GM19023 (cell line): ENCODE results near the gene NEXMIF.
"Not testable (repeated sequence)": the region's sequence is repeated elsewhere in the genome, so short reads cannot be mapped to it uniquely, and the experiment has no call there.

Source experiments
- ATAC-seq: cut with Tn5 transposase; IDR thresholded peaks from one replicate; pipeline ENCODE4 v1.9.1; 2021; ENCODE audit warnings: mild to moderate bottlenecking, moderate library complexity; ENCODE audit not compliant: unreplicated experiment

Gene NEXMIF

DNA sequence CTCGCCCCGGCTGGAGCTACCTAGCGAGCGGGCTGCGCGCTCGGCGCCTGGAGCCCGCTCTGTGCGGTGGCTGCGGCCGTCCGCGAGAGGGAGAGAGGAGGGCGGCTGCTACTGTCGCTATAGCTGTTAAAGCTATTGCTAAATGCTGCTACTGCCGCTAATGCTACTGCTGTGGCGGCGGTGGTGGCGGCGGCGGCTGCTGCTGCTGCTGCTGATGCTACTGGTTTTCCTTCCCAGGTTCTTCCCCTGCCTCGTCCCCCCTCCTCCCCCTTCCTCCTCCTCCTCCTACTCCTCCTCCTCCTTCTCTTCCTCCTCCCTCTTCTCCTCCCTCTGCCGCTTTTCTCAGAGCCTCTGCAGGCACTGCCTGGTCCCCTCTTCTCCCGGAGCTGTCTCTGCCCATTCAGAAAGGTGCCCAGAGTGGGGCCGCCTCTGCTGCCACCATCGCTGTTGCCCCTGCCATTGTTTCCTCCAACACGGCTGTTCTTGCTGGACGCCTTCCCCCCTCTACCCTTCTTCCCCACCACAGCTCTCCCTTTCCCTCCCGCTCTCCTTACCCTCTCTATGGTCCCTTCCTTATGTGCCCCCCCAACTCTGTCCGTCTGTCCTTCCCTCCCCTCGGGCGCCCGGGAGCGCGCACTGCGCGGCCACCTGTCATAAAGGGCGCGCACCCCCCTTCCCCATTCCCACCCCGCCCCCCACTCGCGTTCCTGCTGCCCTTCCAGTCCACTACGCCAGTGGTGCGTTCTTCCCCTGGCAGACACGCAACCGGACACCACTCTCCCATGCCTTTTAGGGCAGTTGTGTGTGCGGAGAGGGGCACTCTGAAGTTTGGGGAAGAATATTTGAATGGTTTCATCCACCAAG is at the start of gene NEXMIF:
NEXMIF (minus strand) TSS at position 228 of the 864 bp plus-strand sequence.
- peak; percentile 59 for ATAC-seq

- ATAC-seq, result not testable (repeated sequence)
These were observed 36.7 kb upstream of the NEXMIF start for GRCh38 chrX:74961962-74962361.

GRCh38 chrX:74949717-74950116 is 24.5 kb upstream of the NEXMIF start:
- ATAC-seq, result no peak

GRCh38 chrX:74940414-74940813 is 15.2 kb upstream of the NEXMIF start:
- ATAC-seq, result no peak

DNA sequence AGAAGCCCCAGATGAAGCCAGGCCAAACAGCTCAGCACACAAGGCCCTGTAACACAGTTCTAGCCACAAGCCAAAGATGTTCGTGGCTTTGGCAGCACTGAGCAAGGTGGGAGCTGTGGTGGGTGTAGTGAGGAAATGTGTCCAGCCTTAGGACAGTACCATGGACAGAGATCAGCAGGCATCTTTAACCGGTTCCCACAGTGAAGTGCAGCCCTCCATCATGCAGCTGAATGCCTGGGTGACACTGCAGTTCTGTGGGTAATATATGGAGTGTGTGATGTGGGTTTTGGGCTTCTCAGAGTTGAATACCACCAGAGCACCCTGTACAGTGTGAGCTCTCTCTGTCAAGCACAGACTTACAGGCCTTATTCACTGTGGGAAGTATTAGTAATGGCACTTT is 6.0 kb upstream of the NEXMIF start:
- no peak for ATAC-seq

DNA sequence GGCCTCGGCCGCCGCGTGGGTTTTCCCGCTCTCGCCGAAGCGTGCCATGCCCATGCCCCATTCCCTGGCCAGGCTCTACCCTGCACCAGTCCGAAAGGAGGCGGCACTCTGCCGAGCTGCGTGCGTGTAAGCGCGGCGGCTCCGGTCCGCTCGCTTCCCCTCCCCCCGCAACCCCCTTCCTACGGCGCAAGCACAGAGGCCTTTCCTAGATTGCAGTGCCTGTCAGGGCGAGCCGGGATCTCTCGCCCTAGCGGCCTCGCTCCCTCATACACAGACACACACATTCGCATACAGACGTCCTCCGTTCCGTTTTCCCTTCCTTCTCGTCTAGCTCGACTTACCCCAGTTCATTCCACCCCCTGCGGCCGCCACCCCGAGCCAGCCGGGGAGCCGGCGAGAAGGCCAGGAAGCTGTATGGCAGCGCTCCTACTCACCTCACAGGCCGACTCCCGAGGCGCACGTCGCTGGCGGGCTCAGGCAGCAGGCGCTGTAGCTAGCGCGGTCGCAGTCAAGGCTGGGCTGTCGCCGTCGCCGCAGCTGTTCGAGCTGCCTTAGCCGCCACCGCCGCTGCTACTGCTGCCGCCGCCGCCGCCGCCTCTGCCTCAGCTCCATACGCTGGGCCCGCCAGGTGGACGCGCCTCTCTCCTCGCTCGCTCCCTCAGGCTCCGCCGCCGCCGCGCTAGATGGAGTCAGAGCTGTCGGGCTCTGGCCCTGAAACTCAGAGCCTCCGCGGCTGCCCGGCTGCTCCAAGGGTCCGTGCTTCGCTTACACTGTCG is 615 bp downstream of the NEXMIF start:
- peak; percentile 47 for ATAC-seq

GRCh38 chrX:74923942-74924448 is 1.3 kb downstream of the NEXMIF start:
- ATAC-seq, result peak; percentile 0

DNA sequence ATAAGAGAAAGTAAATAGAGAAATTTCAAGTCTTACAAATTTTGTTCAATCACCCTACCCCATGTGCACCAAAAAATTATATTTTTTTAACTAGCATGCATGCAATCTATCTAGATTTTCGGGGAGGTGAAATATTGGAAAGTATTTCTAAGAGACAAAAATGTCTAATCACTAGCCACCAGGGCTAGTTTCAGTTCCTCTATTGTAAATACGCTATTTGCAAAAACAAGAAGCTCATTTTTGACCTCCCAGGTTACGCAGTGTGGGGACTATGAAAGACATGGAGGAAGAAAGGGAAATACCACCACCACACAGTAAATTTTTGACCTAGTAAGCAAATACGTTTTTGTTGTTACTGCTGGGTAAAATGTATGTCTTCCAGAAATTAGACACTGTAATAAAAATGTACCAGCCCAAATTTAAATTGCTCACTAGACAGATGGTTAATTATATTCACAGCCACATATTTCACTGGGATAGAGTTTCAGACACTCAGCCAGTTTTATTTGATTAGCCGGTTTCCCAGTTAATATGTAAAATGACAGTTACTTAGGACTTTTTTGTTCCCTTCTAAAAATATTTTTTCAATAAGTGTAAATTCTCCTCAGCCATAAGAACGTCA is 2.2 kb downstream of the NEXMIF start:
- peak; percentile 63 for ATAC-seq

DNA sequence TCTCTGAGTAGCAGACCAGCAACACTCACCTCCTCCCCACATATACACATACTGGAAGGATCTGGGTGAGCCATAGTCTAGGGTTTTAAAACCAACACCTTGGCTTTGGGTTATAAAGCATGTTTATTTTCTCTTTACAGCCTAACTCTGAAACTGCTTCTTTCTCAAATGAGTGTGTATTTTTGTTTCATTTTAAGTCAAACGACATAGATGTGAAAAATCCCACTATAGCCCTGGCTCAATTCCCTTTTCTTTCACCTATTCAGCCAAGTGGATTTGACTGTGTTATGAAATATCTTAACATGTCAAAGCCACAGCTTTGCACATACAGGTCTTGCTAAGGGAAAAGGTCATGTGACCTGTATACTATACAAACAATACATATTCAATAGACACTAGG is 13.8 kb downstream of the NEXMIF start:
- ATAC-seq, result no peak

- ATAC-seq, result no peak
These were observed 18.8 kb downstream of the NEXMIF start for GRCh38 chrX:74906417-74906816.

GRCh38 chrX:74902806-74903205 is 22.4 kb downstream of the NEXMIF start:
- no peak for ATAC-seq

DNA sequence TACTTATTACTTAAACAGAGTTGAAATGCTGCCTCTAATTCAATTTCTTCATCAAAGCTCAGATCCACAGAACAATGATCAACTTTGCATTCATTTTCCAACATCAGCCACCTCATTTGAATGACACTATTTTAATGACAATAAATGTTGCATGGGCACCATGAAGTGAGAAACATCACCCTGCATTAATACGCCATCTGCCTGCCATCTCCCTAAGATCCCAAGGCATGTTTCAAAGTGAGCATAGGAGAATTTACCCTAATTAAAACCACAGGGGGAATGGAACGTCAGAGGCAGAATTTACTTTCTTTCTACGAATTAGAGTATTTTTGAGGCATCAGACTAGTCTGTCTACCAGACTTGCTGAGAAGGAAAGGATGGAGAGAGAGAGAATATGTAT is 32.7 kb downstream of the NEXMIF start:
- ATAC-seq, result no peak

- ATAC-seq, result peak; percentile 94
These were observed 34.4 kb downstream of the NEXMIF start for GRCh38 chrX:74890676-74891430.

- not testable (repeated sequence) for ATAC-seq
These were observed 42.9 kb downstream of the NEXMIF start for GRCh38 chrX:74882383-74882782.

DNA sequence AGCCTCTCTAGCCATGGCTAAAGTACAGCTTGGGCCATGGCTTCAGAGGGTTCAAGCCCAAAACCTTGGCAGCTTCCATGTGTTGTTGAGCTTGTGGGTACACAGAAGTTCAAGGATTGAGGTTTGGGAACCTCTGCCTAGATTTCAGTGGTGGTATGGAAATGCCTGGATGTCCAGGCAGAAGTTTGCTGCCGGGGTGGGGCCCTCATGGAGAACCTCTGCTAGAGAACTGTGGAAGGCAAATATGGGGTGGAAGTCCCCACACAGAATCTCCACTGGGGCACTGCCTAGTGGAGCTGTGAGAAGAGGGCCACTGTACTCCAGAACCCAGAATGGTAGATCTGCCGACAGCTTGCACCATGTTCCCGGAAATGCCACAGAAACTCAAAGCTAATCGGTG is 59.5 kb downstream of the NEXMIF start:
- no peak for ATAC-seq

- no peak for ATAC-seq
These were observed 72.0 kb downstream of the NEXMIF start for GRCh38 chrX:74853255-74853654.

DNA sequence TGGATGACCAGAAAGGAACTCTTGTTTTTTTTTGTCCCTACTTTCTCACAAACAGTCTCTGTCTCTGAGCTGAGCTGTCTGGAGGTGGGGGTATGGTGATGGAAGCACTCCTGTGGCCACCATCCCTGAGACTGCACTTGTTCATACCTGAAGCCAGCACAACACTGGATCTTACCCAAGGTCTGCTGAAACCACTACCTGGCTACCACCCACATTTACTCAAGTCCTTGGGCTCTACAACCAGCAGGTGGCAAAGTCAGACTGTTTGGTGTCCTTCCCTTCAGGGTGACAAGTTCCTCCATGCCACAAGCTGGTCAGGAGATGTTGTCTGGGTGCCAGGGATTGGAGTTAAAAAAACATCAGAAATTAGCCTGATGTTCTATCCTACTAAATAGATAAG is 89.7 kb downstream of the NEXMIF start:
- no peak for ATAC-seq

DNA sequence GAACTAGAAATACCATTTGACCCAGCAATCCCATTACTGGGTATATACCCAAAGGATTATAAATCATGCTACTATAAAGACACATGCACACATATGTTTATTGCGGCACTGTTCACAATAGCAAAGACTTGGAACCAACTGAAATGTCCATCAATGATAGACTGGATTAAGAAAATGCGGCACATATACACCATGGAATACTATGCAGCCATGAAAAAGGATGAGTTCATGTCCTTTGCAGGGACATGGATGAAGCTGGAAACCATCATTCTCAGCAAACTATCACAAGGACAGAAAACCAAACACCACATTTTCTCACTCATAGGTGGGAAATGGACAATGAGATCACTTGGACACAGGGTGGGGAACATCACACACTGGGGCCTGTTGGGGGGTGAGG is 105.5 kb downstream of the NEXMIF start:
- not testable (repeated sequence) for ATAC-seq

- no peak for ATAC-seq
These were observed 110.6 kb downstream of the NEXMIF start for GRCh38 chrX:74814681-74815080.

- ATAC-seq, result no peak
These were observed 120.7 kb downstream of the NEXMIF start for GRCh38 chrX:74804574-74804973.

DNA sequence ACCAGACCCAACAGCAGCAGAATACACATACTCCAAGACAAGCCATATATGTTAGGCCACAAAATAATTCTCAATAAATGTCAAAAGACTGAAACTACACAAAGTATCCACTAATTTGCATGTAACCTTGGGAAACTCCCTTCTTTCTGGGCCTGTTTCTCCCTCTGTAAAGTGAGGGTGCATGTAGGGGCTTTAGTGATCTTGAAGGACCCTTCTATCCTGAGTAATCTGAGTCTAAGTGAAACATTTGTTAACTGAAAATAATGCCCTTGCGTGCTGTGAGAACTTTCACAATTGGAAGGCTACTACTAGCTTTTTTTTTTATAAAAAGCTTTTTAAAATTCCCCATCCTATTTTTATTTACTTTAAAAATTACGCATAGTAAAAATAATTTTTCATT is 125.2 kb downstream of the NEXMIF start:
- ATAC-seq, result no peak
